ENCODE results near the gene OR10H1. TPM values are rescaled to one million over a fixed set of nuclear protein-coding genes. Genes with fewer than 3 reads are reported as not detected.
"Not testable (repeated sequence)": the region's sequence is repeated elsewhere in the genome, so short reads cannot be mapped to it uniquely, and the experiment has no call there.

The OR10H1 gene
- total and polyA plus RNA-seq, 10 donors: not detected

DNA sequence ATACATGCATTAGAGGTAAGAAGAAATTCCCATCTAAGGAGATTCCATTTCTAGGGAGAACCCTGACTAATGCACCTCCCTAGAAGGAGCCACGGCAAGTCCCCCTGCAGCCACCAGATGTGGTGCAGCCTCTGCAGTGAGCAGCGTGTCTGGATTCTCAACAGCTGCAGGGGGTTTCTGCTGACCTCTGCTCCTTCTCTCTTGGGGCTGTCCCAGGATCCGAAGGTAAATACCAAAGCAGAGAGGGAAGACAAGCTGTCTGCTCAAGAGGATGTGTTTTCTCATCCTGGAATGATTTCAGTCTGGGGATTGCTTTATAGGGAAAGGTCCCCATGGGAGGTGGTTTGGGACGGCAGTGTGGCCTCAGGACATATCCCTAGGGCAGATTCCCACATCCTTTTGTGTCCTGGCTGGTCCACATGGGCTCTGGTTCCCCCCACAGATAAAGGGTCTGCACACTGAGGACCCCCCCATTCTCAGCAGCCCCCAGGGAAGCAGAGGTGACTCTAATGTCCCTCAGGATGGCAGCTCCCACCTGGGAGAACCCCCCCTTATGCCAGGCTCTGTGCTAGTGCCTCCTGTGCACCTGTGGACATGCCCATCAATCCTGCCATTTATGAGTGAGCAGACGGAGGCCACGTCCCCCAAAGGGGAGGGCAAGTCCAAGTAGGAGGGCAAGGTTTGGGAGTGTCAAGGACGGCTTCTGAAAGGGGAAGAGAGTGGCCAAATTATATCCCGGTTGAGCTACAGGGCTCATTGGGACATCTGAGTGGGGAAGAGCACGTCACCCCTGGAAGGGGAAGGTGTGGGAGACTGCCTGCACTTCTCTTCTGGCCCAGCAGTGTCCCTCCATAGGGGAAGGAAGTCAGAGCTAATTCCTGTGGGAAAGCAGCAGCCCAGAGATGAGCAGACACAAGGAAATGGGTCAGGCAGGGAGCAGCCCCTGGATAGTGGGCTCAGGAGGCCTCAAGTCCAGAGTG lies 38.2 kb downstream of the OR10H1 start:
- no peak for DNase-seq
- Histone ChIP-seq H3K27me3 (replicated peaks in 1 of 7) (peaks cover 0 to 45% (median 0%) of the 10 kb centered on the region in 7 donors), H3K9me3 (no peaks in the 10 kb centered on the region), H3K27ac (no peak overlapping the region), H3K4me3 (no peak overlapping the region), H3K4me1 (peaks cover 0 to 6% (median 0%) of the 10 kb centered on the region in 6 donors), H3K36me3 (no peaks in the 10 kb centered on the region)
- intact Hi-C loops (cut with DNase I; ENCODE audit: low total_unique reads): no loop called here
- TF ChIP-seq POLR2A (IDR thresholded peaks at IDR 0.05): no peak
- TF ChIP-seq POLR2AphosphoS5 (IDR thresholded peaks at IDR 0.05): no peak
- TF ChIP-seq, protein P1, sequence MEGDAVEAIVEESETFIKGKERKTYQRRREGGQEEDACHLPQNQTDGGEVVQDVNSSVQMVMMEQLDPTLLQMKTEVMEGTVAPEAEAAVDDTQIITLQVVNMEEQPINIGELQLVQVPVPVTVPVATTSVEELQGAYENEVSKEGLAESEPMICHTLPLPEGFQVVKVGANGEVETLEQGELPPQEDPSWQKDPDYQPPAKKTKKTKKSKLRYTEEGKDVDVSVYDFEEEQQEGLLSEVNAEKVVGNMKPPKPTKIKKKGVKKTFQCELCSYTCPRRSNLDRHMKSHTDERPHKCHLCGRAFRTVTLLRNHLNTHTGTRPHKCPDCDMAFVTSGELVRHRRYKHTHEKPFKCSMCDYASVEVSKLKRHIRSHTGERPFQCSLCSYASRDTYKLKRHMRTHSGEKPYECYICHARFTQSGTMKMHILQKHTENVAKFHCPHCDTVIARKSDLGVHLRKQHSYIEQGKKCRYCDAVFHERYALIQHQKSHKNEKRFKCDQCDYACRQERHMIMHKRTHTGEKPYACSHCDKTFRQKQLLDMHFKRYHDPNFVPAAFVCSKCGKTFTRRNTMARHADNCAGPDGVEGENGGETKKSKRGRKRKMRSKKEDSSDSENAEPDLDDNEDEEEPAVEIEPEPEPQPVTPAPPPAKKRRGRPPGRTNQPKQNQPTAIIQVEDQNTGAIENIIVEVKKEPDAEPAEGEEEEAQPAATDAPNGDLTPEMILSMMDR (IDR thresholded peaks at IDR 0.05 in 8 of 11, conservative IDR thresholded peaks at IDR 0.05 in 3 of 11): no peak
- WGBS, 5 donors: 46 to 69% (median 50%) methylated on average over 9 of the region's 9 CpGs

DNA sequence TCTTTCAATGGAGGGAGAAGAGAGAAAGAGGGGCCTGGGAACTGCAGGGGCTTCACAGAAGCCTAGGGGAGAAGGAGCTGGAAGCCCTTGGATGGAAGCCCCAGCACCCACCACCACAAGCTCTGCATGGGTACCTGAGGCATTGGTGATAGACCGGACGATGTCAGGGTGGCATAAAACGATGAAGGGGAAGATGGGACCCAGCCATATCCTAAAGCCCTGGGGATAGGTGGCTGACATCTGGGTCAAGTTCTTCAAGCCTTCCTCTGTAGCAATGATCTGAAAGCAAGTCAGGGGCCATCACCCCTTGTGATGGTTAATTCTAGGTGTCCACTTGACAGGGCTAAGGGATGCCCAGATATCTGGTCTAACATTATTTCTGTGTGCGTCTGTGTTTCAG lies 39.2 kb downstream of the OR10H1 start:
- Histone ChIP-seq H3K36me3 (no peaks in the 10 kb centered on the region), H3K4me3 (no peak overlapping the region), H3K4me1 (peaks cover 0 to 6% (median 0%) of the 10 kb centered on the region in 6 donors), H3K27me3 (replicated peaks in 1 of 7) (peaks cover 0 to 48% (median 0%) of the 10 kb centered on the region in 7 donors), H3K9me3 (no peaks in the 10 kb centered on the region), H3K27ac (no peak overlapping the region)
- intact Hi-C loops (cut with DNase I; ENCODE audit: low total_unique reads): no loop called here
- no peak for TF ChIP-seq POLR2A (IDR thresholded peaks at IDR 0.05)
- TF ChIP-seq POLR2AphosphoS5 (IDR thresholded peaks at IDR 0.05): no peak
- TF ChIP-seq, protein P1 (IDR thresholded peaks at IDR 0.05 in 8 of 11, conservative IDR thresholded peaks at IDR 0.05 in 3 of 11): no peak
- WGBS, 5 donors: 82 to 94% (median 92%) methylated on average over 4 of the region's 4 CpGs
- no peak for DNase-seq

DNA sequence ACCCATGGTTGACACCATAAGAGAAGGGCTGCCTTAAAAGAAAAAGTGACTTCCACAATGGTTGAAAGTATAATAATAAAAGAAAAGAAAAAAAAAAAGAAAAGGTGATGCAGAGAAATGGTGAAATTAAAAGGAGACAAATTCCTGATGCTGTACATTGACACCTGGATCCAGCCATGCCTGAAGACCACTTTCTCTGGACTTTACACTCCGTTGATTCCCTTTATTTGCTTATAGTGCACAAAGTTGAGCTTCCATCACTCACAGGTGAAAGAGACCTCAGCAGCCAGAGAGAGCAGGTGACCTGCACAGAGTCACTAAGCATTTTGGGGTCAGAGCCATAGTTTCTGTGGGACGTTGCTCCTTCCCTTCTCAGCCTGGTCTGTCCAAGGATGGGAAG lies 40.2 kb downstream of the OR10H1 start:
- intact Hi-C loops (cut with DNase I; ENCODE audit: low total_unique reads): no loop called here
- H3K27ac ChIP-seq: no peak overlapping the region
- TF ChIP-seq POLR2AphosphoS5 (IDR thresholded peaks at IDR 0.05): no peak
- TF ChIP-seq, protein P1 (IDR thresholded peaks at IDR 0.05 in 8 of 11, conservative IDR thresholded peaks at IDR 0.05 in 3 of 11): no peak
- no peak for TF ChIP-seq POLR2A (IDR thresholded peaks at IDR 0.05)
- no peak overlapping the region for H3K4me3 ChIP-seq
- WGBS, 5 donors: 41 to 55% (median 52%) methylated on average over 2 of the region's 2 CpGs
- peaks cover 0 to 2% (median 0%) of the 10 kb centered on the region in 6 donors for H3K4me1 ChIP-seq
- no peaks in the 10 kb centered on the region for H3K36me3 ChIP-seq
- no peaks in the 10 kb centered on the region for H3K9me3 ChIP-seq
- H3K27me3 ChIP-seq (replicated peaks in 1 of 7): peaks cover 0 to 58% (median 0%) of the 10 kb centered on the region in 7 donors
- no peak for DNase-seq

DNA sequence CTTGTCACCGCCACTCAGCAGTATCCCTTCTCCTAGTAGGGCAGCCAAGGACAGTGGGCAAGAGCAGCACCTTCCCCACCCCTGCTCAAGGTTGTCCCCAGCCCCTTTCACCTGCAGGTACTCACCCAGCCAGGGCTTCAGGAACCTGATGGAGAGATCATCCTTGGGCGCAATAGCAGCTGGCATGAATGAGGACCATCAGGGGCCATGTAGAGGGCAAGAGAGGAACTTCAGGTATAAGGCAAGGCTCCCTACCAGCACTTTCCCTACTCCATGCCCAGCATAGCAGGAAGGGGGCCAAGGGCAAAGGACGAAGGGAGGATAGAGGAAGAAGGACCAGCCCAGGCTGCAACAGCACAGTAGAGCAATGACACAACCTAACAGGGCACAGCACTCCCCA lies 41.3 kb downstream of the OR10H1 start:
- 62 to 78% (median 72%) methylated on average over 3 of the region's 3 CpGs for WGBS, 5 donors
- H3K27me3 ChIP-seq (replicated peaks in 1 of 7): peaks cover 0 to 69% (median 0%) of the 10 kb centered on the region in 7 donors
- H3K9me3 ChIP-seq; intact Hi-C loops (cut with DNase I; ENCODE audit: low total_unique reads); H3K4me1 ChIP-seq; H3K4me3 ChIP-seq; DNase-seq; H3K36me3 ChIP-seq; H3K27ac ChIP-seq: not testable (repeated sequence)

All from spleen (tissue), 11 donors.